HL-60 (cell line): ENCODE data around the gene RBMS3.

Experiments
- DNase-seq, 2 experiments: peaks; one replicate each; pipeline ENCODE4 v3.0.0-alpha.2; 2010 to 2020; ENCODE audit warnings: low read depth in 1 of 2, low spot score in 1 of 2
- H3K27ac ChIP-seq: fragments of 250-450 bp; sonication (Bioruptor Pico); replicated peaks from 2 replicates; pipeline ENCODE4 v1.5.1; 2020; ENCODE audit warnings: mild to moderate bottlenecking, moderate library complexity
- H3K27me3 ChIP-seq: fragments of 250-450 bp; sonication (Bioruptor Pico); 2 replicates; pipeline ENCODE4 v1.5.1; 2021; ENCODE audit warnings: mild to moderate bottlenecking, moderate library complexity; ENCODE audit not compliant: insufficient read depth, poor library complexity, severe bottlenecking
- H3K4me3 ChIP-seq: replicated peaks from 2 replicates; pipeline ENCODE4 v1.5.1; 2011; ENCODE audit warnings: mild to moderate bottlenecking, control low read depth, low read length; ENCODE audit not compliant: insufficient read depth
- GABPA ChIP-seq: IDR thresholded peaks from 2 replicates; pipeline ENCODE4 v1.6.1; 2012; ENCODE audit warnings: low read depth
- POLR2AphosphoS5 ChIP-seq: IDR thresholded peaks from 2 replicates; pipeline ENCODE4 v1.6.1; 2012; ENCODE audit warnings: low read depth
- SPI1 ChIP-seq: IDR thresholded peaks from 2 replicates; pipeline ENCODE4 v1.6.1; 2012; ENCODE audit warnings: low read depth, mild to moderate bottlenecking, borderline replicate concordance
- TF ChIP-seq, protein P1 (sequence below): IDR thresholded peaks from 2 replicates; pipeline ENCODE4 v1.6.1; 2012; ENCODE audit warnings: low read depth; ENCODE audit not compliant: insufficient replicate concordance
- TF ChIP-seq, protein P2 (sequence below): IDR thresholded peaks from one replicate; pipeline ENCODE4 v1.5.1; 2011; ENCODE audit warnings: low read length, control low read depth, inconsistent platforms; ENCODE audit not compliant: insufficient read depth

The RBMS3 gene

DNA sequence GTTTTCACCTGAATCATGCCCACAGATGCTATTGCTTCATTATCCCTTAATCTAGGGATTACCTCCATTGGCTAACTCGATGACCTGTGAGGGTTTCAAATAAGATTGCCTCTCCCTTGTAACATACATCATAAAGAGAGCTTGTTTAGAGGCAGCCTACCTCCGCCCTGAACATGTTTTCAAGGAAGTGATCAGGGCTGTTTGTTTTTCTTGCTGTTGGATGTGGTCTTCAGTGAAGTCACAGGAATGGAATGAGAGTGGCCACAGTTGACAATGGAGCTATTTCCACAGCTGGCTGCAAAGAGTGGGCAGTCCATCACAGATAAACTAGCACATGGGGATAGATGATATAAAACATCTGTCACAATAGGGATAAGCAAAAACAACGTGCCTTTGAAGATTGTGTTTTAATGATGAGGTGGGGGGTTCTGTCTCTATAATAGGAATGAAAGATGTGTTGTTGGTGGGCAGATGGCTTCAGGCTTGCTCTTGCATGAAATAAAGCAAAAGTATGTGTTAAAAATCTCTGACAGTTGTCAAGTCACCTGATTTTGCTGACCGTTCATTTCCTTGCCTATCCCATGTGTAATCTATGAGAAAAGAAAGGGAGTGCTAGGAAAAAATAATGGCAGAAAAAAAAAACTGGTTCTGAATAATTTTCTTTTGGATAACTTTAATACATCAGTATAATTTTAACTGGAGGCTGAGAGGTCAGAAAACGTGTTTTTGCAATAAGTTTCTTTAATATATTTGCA lies 642.3 kb downstream of the RBMS3 start:
- no peak overlapping the region for H3K27ac ChIP-seq
- TF ChIP-seq POLR2AphosphoS5 (no peak), SPI1 (no peak), GABPA (no peak)
- TF ChIP-seq, protein P1, sequence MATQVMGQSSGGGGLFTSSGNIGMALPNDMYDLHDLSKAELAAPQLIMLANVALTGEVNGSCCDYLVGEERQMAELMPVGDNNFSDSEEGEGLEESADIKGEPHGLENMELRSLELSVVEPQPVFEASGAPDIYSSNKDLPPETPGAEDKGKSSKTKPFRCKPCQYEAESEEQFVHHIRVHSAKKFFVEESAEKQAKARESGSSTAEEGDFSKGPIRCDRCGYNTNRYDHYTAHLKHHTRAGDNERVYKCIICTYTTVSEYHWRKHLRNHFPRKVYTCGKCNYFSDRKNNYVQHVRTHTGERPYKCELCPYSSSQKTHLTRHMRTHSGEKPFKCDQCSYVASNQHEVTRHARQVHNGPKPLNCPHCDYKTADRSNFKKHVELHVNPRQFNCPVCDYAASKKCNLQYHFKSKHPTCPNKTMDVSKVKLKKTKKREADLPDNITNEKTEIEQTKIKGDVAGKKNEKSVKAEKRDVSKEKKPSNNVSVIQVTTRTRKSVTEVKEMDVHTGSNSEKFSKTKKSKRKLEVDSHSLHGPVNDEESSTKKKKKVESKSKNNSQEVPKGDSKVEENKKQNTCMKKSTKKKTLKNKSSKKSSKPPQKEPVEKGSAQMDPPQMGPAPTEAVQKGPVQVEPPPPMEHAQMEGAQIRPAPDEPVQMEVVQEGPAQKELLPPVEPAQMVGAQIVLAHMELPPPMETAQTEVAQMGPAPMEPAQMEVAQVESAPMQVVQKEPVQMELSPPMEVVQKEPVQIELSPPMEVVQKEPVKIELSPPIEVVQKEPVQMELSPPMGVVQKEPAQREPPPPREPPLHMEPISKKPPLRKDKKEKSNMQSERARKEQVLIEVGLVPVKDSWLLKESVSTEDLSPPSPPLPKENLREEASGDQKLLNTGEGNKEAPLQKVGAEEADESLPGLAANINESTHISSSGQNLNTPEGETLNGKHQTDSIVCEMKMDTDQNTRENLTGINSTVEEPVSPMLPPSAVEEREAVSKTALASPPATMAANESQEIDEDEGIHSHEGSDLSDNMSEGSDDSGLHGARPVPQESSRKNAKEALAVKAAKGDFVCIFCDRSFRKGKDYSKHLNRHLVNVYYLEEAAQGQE, result no peak
- TF ChIP-seq, protein P2, sequence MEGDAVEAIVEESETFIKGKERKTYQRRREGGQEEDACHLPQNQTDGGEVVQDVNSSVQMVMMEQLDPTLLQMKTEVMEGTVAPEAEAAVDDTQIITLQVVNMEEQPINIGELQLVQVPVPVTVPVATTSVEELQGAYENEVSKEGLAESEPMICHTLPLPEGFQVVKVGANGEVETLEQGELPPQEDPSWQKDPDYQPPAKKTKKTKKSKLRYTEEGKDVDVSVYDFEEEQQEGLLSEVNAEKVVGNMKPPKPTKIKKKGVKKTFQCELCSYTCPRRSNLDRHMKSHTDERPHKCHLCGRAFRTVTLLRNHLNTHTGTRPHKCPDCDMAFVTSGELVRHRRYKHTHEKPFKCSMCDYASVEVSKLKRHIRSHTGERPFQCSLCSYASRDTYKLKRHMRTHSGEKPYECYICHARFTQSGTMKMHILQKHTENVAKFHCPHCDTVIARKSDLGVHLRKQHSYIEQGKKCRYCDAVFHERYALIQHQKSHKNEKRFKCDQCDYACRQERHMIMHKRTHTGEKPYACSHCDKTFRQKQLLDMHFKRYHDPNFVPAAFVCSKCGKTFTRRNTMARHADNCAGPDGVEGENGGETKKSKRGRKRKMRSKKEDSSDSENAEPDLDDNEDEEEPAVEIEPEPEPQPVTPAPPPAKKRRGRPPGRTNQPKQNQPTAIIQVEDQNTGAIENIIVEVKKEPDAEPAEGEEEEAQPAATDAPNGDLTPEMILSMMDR, result no peak
- DNase-seq, result no peak

DNA sequence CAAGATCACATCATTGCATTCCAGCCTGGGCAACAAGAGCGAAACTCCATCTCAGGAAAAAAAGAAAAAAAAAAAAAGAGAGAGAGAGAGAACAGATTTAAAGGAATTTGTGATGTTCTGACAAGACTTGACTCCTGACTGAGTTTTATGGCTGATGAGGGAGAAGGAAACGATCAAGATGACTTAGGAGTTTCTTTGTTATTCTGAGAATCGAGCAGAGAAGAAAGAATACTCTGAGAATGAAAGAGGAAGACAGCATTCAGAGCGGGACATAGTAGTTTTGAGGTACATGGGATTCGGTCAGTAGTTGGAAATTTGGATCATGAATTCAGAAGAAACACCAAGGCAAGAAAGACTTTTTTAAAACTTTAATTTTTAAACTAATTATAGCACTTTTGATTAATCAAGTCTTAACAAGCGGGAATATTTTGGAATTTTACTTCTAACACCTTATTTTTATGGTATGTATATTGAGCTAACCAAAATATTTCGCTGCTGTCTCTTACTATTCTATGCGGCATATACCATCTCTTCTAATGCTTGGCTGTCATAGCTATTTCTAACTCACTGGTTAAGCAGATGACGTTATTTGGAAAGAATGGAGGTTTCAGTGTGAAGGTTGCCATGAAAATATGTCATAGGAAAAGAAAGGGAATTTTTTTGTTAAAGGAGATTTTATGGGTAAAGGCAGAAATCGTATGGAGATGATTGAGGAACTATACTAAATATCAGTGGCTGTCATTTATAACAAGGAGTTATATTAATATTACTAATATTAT lies 644.1 kb downstream of the RBMS3 start:
- no peak for TF ChIP-seq POLR2AphosphoS5
- Histone ChIP-seq H3K27ac (no peak overlapping the region), H3K27me3 (no peaks in the 10 kb centered on the region), H3K4me3 (no peak overlapping the region)
- DNase-seq, result no peak

More for the DNA sequence above, 642.3 kb downstream of the RBMS3 start:
- Histone ChIP-seq H3K4me3 (no peak overlapping the region), H3K27me3 (no peaks in the 10 kb centered on the region)

DNA sequence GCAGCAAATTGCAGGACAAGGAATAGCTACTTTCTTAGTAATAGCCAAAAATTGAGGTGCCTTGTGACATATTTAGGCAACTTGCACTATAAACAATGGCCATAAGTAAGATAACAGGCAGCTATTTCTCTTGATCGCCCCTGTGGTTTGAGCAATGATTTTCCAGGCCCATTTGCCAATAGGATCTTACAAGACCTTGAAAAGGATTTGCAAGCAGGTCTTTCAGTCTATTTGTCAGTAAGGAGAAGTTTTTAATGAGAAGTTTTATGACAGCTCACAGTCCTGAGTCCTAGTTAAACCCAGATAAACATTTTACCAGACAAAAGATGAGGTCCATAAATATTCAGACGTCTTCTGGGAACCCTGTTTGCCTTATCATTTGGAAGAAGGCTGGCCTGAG lies 645.5 kb downstream of the RBMS3 start:
- no peak for TF ChIP-seq GABPA
- TF ChIP-seq, protein P2, result no peak
- TF ChIP-seq SPI1, result no peak
- TF ChIP-seq POLR2AphosphoS5, result no peak
- TF ChIP-seq, protein P1, result no peak
- no peak overlapping the region for H3K27ac ChIP-seq
- no peaks in the 10 kb centered on the region for H3K27me3 ChIP-seq
- DNase-seq, result no peak
- H3K4me3 ChIP-seq, result no peak overlapping the region

DNA sequence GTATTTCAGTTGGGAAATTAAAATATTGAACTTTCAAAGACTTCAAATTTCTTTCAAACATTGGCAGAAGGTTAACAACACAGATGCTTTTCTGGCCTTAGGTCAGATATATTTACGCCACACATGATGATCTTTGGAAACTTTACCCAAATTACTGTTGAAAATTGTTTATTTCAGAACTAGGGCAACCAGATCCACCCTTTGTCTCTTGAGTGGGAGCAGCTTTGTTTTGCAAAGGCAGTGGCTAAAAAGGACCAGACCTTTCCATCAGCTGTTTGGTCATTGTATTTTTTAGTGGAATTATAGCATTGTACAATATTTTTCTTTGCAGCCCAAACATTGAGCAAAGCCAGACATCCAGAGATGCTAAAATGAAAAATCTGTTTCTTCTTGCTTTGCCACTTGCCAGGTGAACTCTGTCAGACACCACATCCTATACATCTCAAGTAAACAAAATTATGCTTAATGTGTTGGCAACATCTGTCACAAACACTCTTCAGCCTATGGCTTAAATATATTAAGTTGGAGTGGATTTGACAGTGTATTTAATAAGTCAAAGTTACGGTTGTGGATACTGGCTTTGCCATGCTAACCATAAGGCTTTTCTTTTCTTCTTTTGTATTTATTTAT lies 651.9 kb downstream of the RBMS3 start:
- TF ChIP-seq POLR2AphosphoS5 (no peak), GABPA (no peak), SPI1 (no peak)
- TF ChIP-seq, protein P2, result no peak
- TF ChIP-seq, protein P1, result no peak
- H3K27me3 ChIP-seq, result no peaks in the 10 kb centered on the region
- no peak overlapping the region for H3K27ac ChIP-seq
- H3K4me3 ChIP-seq, result no peak overlapping the region
- DNase-seq, result no peak
